HL-60 (cell line): ENCODE measurements around the gene CHPF2.

Experiments used
- CTCF ChIP-seq: IDR thresholded peaks from one replicate; pipeline ENCODE4 v1.5.1; 2011; ENCODE audit warnings: low read length, control low read depth, inconsistent platforms; ENCODE audit not compliant: insufficient read depth
- REST ChIP-seq: IDR thresholded peaks from 2 replicates; pipeline ENCODE4 v1.6.1; 2012; ENCODE audit warnings: low read depth; ENCODE audit not compliant: insufficient replicate concordance

DNA sequence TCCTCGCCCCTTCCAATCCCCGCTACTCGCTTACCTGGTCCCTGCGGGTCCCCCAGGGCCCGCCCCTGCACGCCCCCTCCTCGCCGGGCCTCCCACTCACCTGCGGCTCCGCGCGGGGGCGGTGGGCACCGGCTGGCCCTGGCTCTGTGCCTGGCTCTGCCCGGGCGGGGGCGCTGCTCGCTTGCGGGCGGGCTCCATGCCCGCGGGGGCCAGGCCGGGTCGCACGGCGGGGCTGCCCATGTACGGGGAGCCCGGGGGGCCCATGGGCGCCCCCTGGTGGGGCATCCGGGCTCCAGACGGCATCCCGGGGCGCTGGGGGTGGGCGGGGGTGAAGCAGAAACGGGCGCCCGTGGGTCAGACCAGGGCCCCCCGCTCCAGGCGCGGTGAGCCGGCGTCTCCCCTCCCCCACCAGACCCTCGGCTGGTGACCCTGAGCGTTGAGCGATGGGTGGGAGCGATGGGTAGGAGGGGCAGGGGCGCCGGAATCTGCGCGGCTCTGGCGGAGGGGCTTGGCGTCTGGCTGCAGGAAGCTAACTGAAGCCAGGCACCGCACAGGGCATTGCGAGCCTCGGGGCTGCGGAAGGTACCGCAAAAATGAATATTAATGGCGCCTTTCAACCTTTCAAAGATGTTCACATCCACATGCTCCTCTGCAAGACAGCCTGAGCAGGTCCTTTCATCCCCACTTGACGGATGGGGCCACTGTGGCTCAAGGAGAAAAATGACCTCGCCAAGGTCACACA is 13.2 kb downstream of the CHPF2 start:
- TF ChIP-seq CTCF (no peak), REST (no peak)
